NB4 (cell line): ENCODE measurements around the gene SMYD3.

Experiments
- DNase-seq: peaks from one replicate; pipeline ENCODE4 v3.0.0; 2010; ENCODE audit warnings: low read depth
- H3K4me3 ChIP-seq: one replicate; pipeline ENCODE4 v1.5.1; 2011; ENCODE audit warnings: mild to moderate bottlenecking, low read depth, low read length, moderate library complexity
- CTCF ChIP-seq: IDR thresholded peaks from one replicate; pipeline ENCODE4 v1.5.1; 2012; ENCODE audit warnings: low read depth, low read length
- MAX ChIP-seq: IDR thresholded peaks from 2 replicates; pipeline ENCODE4 v1.6.1; 2011; ENCODE audit warnings: low read depth, low read length
- MYC ChIP-seq: IDR thresholded peaks from 2 replicates; pipeline ENCODE4 v1.6.1; 2011; ENCODE audit warnings: low read depth, low read length
- POLR2A ChIP-seq: IDR thresholded peaks from 2 replicates; pipeline ENCODE4 v1.6.1; 2011; ENCODE audit warnings: mild to moderate bottlenecking; ENCODE audit not compliant: insufficient read length; ENCODE audit errors: extremely low read depth

The SMYD3 gene

DNA sequence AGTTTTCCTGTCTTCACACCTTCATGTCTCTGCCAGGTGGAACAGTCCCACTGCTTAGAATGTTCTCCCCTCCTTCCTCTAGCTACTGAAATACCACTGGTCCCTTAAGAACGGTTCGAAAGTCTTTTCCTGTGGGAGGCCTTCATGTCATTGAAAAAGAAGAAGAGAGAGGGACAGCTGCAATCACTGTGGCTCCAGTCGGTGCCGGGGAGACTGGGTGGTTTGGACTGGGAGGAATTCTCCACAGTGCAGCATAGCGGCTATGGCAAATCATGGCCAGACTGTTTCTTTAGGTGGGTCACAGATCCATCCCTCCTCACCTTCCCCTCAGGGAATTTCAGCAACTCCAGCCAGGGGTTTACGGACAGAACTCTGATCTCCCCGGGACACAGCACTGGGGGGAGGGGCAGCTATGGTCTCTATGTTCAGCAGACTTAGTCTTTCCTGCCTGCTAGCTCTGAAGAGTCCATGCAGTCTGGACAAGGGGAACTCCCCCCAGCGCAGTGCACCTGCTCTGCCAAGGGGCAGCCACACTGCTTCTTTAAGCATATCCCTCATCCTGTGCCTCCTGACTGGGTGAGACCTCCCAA is 567.2 kb downstream of the SMYD3 start:
- TF ChIP-seq MAX (no peak), MYC (no peak), POLR2A (no peak), CTCF (no peak)
- DNase-seq, result no peak
- no peak overlapping the region for H3K4me3 ChIP-seq

DNA sequence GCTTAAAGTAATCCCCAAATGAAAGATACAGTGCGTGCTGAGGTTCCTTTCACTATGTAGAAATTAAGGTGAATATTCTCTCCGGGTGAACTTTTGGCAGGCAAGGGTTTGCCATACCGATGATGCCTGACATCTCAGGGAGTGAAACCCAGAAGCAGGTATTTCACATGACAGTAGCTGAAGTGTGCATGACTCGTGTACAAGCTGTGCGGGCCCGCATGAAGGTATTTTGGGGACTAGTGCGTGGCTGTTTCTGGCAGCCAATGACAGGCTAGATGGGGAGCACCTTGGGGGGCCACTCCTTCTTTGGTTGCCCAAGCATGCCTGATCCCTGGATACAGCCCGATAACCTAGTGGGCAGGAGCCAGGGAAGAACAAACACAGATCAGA is 569.0 kb downstream of the SMYD3 start:
- TF ChIP-seq MYC, result no peak
- no peak for TF ChIP-seq MAX
- TF ChIP-seq CTCF, result no peak
- no peak for TF ChIP-seq POLR2A

GRCh38 chr1:245937316-245938045 is 569.6 kb downstream of the SMYD3 start:
- DNase-seq, result no peak
- no peak overlapping the region for H3K4me3 ChIP-seq
- no peak for TF ChIP-seq MYC
- TF ChIP-seq CTCF, result no peak

More for the DNA sequence above, 569.0 kb downstream of the SMYD3 start:
- DNase-seq, result no peak
- H3K4me3 ChIP-seq, result no peak overlapping the region

GRCh38 chr1:245934409-245934808 is 572.7 kb downstream of the SMYD3 start:
- no peak for TF ChIP-seq MYC
- TF ChIP-seq CTCF, result no peak
- no peak overlapping the region for H3K4me3 ChIP-seq
- DNase-seq, result no peak

DNA sequence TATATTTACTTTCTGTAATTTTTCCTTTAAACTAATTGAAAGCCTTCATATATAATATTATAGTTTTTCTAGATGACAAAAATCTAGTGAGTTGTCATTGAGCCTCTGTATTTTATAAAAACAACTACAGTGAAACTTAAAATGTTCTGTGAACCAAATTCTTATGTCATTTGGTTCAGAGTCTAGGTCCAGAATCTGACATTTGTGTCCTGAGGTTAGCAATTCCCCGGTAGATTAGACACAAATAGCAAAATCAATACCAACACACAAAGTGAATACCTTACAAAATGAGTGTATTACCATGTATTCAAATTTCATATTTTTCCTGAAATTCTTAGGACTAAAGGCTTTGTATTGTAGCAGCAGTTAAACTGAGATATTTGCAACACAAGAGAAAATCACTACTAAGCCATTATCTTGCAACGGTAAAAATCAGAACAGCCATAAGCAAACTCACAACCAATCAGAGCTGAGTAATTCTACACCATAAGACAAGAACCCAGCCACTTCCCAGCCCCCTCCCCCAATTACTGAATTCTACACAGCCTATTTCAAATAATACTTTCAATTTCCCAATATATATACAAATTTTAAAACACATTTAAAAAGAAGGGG is 573.5 kb downstream of the SMYD3 start:
- no peak overlapping the region for H3K4me3 ChIP-seq
- no peak for DNase-seq
- no peak for TF ChIP-seq CTCF
- TF ChIP-seq POLR2A, result no peak
- TF ChIP-seq MAX, result no peak
- TF ChIP-seq MYC, result no peak
